Sciatic nerve (tissue), 2 donors: ENCODE data around the gene GALNT16. TPM values are rescaled to one million over a fixed set of nuclear protein-coding genes. Genes with fewer than 3 reads are reported as not detected.
A peak's percentile ranks its signal among the peaks of the same experiment; 100 is the strongest.

ENCODE experiments used
- ATAC-seq: fragments of 200-7000 bp; cut with Tn5 transposase; one replicate; pipeline ENCODE4 v1.9.1; 2020; ENCODE audit warnings: mild to moderate bottlenecking, moderate library complexity
- DNase-seq: peaks from one replicate; pipeline ENCODE4 v3.0.0-alpha.2; 2020; ENCODE audit warnings: low spot score
- intact Hi-C: fragments of 100-400 bp; cut with DNase I; formaldehyde crosslinking; loops from one replicate; pipeline ENCODE4 v1.14.2; 2022
- total RNA-seq: library from RNA; stranded (reverse); fragmentation: NEBNext Ultra II Directional; extraction: Animal tissue kit (Norgen Biotek cat#: 25700); gene quantifications from one replicate; pipeline ENCODE4 v1.2.1, GENCODE V29; 2021
- donor health status: DM: no; HTN: no; CAD: no.
- donor health status: DM: no; HTN: no; CAD: no.

GALNT16 gene
- total RNA-seq, 1 donor from 2014 or later, result 8.1 TPM

- DNase-seq (no peak), ATAC-seq (peak; percentile 7)
- intact Hi-C loops, result no loop called here
Observed at GRCh38 chr14:69354383-69355153, 94.6 kb downstream of the GALNT16 start.

- no peak for DNase-seq
- peak; percentile 35 for ATAC-seq
- intact Hi-C loops, result no loop called here
Observed at GRCh38 chr14:69355154-69355597, 95.2 kb downstream of the GALNT16 start.

GRCh38 chr14:69355607-69356281 lies 95.8 kb downstream of the GALNT16 start:
- intact Hi-C loops, result no loop called here
- ATAC-seq (peak; percentile 85), DNase-seq (no peak)

GRCh38 chr14:69356903-69357543 lies 97.1 kb downstream of the GALNT16 start:
- DNase-seq, result no peak
- intact Hi-C loops, result no loop called here
- no peak for ATAC-seq

GRCh38 chr14:69357544-69358200 lies 97.7 kb downstream of the GALNT16 start:
- DNase-seq (no peak), ATAC-seq (no peak)
- intact Hi-C loops, result no loop called here

- DNase-seq (no peak), ATAC-seq (no peak)
- intact Hi-C loops, result no loop called here
Observed at GRCh38 chr14:69358233-69358963, 98.4 kb downstream of the GALNT16 start.

GRCh38 chr14:69358966-69359365 lies 99.0 kb downstream of the GALNT16 start:
- intact Hi-C loops, result no loop called here
- no peak for DNase-seq
- no peak for ATAC-seq

- no peak for ATAC-seq
Observed at GRCh38 chr14:69360438-69361108, 100.6 kb downstream of the GALNT16 start.

GRCh38 chr14:69363055-69363454 lies 103.1 kb downstream of the GALNT16 start:
- ATAC-seq (peak; percentile 94), DNase-seq (no peak)
- intact Hi-C loops, result no loop called here

More at GRCh38 chr14:69360438-69361108, 100.6 kb downstream of the GALNT16 start:
- intact Hi-C loops, result no loop called here
- no peak for DNase-seq

GRCh38 chr14:69363964-69364363 lies 104.0 kb downstream of the GALNT16 start:
- ATAC-seq (no peak), DNase-seq (no peak)
- intact Hi-C loops, result no loop called here

GRCh38 chr14:69364378-69364777 lies 104.4 kb downstream of the GALNT16 start:
- intact Hi-C loops, result no loop called here
- no peak for ATAC-seq
- no peak for DNase-seq

GRCh38 chr14:69366069-69366468 lies 106.1 kb downstream of the GALNT16 start:
- ATAC-seq, result no peak
- intact Hi-C loops, result no loop called here
- no peak for DNase-seq

GRCh38 chr14:69366761-69367160 lies 106.8 kb downstream of the GALNT16 start:
- intact Hi-C loops, result no loop called here
- ATAC-seq, result no peak

GRCh38 chr14:69368381-69368780 lies 108.4 kb downstream of the GALNT16 start:
- DNase-seq (no peak), ATAC-seq (no peak)
- intact Hi-C loops, result no loop called here

More at GRCh38 chr14:69366761-69367160, 106.8 kb downstream of the GALNT16 start:
- no peak for DNase-seq

GRCh38 chr14:69370061-69370460 lies 110.1 kb downstream of the GALNT16 start:
- intact Hi-C loops, result no loop called here
- ATAC-seq, result no peak

GRCh38 chr14:69372146-69372545 lies 112.2 kb downstream of the GALNT16 start:
- intact Hi-C loops, result no loop called here
- DNase-seq, result no peak
- no peak for ATAC-seq

More at GRCh38 chr14:69370061-69370460, 110.1 kb downstream of the GALNT16 start:
- DNase-seq, result no peak

GRCh38 chr14:69373104-69373503 lies 113.1 kb downstream of the GALNT16 start:
- intact Hi-C loops, result no loop called here
- no peak for DNase-seq
- no peak for ATAC-seq

- intact Hi-C loops, result no loop called here
- DNase-seq (no peak), ATAC-seq (no peak)
Observed at GRCh38 chr14:69374235-69374634, 114.3 kb downstream of the GALNT16 start.
